Gastrocnemius medialis (tissue), 4 donors: ENCODE measurements around the gene MZT2B.
"Not testable (repeated sequence)": the region's sequence is repeated elsewhere in the genome, so short reads cannot be mapped to it uniquely, and the experiment has no call there.

Experiments used
- CTCF ChIP-seq, 5 experiments: fragments of 450-650 bp in 3 of 5; fragments of 200-600 bp in 2 of 5; sonication (generic) in 2 of 5; IDR thresholded peaks in 4 of 5; conservative IDR thresholded peaks in 1 of 5; 1 replicate in 4 of 5; 2 replicates in 1 of 5; pipeline ENCODE4 v1.5.1; 2016 to 2019; ENCODE audit warnings: antibody characterized with exemption in 5 of 5, mild to moderate bottlenecking in 3 of 5, moderate library complexity in 3 of 5
- POLR2A ChIP-seq, 2 donors: fragments of 450-650 bp; IDR thresholded peaks; one replicate each; pipeline ENCODE4 v1.6.1; 2017; ENCODE audit warnings: antibody characterized with exemption in 2 of 2, mild to moderate bottlenecking in 2 of 2, moderate library complexity in 2 of 2

GRCh38 chr2:130159376-130159775, 22.7 kb upstream of the MZT2B start:
- TF ChIP-seq CTCF (IDR thresholded peaks at IDR 0.05 in 4 of 5, conservative IDR thresholded peaks at IDR 0.05 in 1 of 5); POLR2A (IDR thresholded peaks at IDR 0.05): not testable (repeated sequence)
